A549 (cell line): ENCODE data around the gene TJP3. TPM values are rescaled to one million over a fixed set of nuclear protein-coding genes. Genes with fewer than 3 reads are reported as not detected.

Source experiments
- ATAC-seq, 2 experiments: fragments of 200-7000 bp in 1 of 2; fragments of >200 bp in 1 of 2; cut with Nextera tagmentation in 1 of 2; cut with Tn5 transposase in 1 of 2; 3 replicates each; pipeline versions ENCODE4 v1.8.0 to v1.9.1; 2018 to 2020; ENCODE audit warnings: mild to moderate bottlenecking in 1 of 2, moderate library complexity in 1 of 2
- CTCF ChIA-PET: fragments of 300-600 bp; sonication (Branson Sonifier 250); formaldehyde crosslinking; extraction: SDS; loops from one replicate; lab custom pipeline; 2021; ENCODE audit warnings: antibody characterized with exemption, inconsistent platforms; lab: Yijun Ruan, JAX
- POLR2A ChIA-PET: fragments of 350-600 bp; formaldehyde crosslinking; extraction: SDS; loops from one replicate; lab custom pipeline; 2021; ENCODE audit warnings: antibody characterized with exemption, inconsistent platforms; lab: Yijun Ruan, JAX
- DNase-seq, 2 experiments: peaks; one replicate each; pipeline versions ENCODE4 v3.0.0 to v3.0.0-alpha.2; 2011 to 2016; ENCODE audit warnings: low read depth in 1 of 2, low spot score in 1 of 2
- FAIRE-seq: peaks from 2 replicates; lab custom pipeline; 2011; peaks lifted over from hg19 to GRCh38; lab: Jason Lieb, UNC
- H3K27ac ChIP-seq, 2 experiments: fragments of >200 bp; sonication (Bioruptor Twin); formaldehyde crosslinking; 3 replicates each; pipeline ENCODE4 v1.5.1; 2016 to 2017
- H3K4me1 ChIP-seq: fragments of >200 bp; sonication (Bioruptor Twin); formaldehyde crosslinking; 3 replicates; pipeline ENCODE4 v1.6.1; 2016
- H3K4me2 ChIP-seq: fragments of >200 bp; sonication (Bioruptor Twin); formaldehyde crosslinking; 3 replicates; pipeline ENCODE4 v1.6.1; 2016
- H3K4me3 ChIP-seq: fragments of >200 bp; sonication (Bioruptor Twin); formaldehyde crosslinking; 3 replicates; pipeline ENCODE4 v1.5.1; 2016
- H3K9me3 ChIP-seq: fragments of >200 bp; sonication (Bioruptor Twin); formaldehyde crosslinking; 3 replicates; pipeline ENCODE4 v1.6.1; 2016
- CEBPB ChIP-seq, 2 experiments: fragments of >200 bp in 1 of 2; sonication (Bioruptor Twin) in 1 of 2; formaldehyde crosslinking in 1 of 2; IDR thresholded peaks; 2 replicates each; pipeline ENCODE4 v1.6.1; 2012 to 2016
- HEYL ChIP-seq: fragments of 250-450 bp; sonication (Bioruptor Pico); IDR thresholded peaks from 2 replicates; pipeline ENCODE4 v1.8.0; 2021; ENCODE audit warnings: mild to moderate bottlenecking, moderate library complexity
- JUN ChIP-seq, 2 experiments: fragments of >200 bp; sonication (Bioruptor Twin); formaldehyde crosslinking; IDR thresholded peaks; 2 replicates in 1 of 2; 3 replicates in 1 of 2; pipeline ENCODE4 v1.6.1; 2016 to 2017
- KDM5A ChIP-seq: fragments of 200-600 bp; sonication (generic); IDR thresholded peaks from 2 replicates; pipeline ENCODE4 v1.6.1; 2016; ENCODE audit warnings: antibody characterized with exemption, mild to moderate bottlenecking
- NPAS2 ChIP-seq: fragments of 250-450 bp; sonication (Bioruptor Pico); IDR thresholded peaks from 2 replicates; pipeline ENCODE4 v1.8.0; 2022; ENCODE audit warnings: mild to moderate bottlenecking, moderate library complexity, borderline replicate concordance
- POLR2AphosphoS2 ChIP-seq: conservative IDR thresholded peaks from 2 replicates; pipeline ENCODE4 v1.6.1; 2012; ENCODE audit warnings: low read length, improper control_type of control experiment, inconsistent platforms
- RAD21 ChIP-seq, 2 experiments: fragments of >200 bp in 1 of 2; sonication (Bioruptor Twin) in 1 of 2; formaldehyde crosslinking in 1 of 2; IDR thresholded peaks in 1 of 2; conservative IDR thresholded peaks in 1 of 2; 2 replicates in 1 of 2; 3 replicates in 1 of 2; pipeline ENCODE4 v1.6.1; 2012 to 2018; ENCODE audit warnings: inconsistent platforms in 1 of 2
- ZFP36 ChIP-seq: fragments of 450-650 bp; IDR thresholded peaks from 2 replicates; pipeline ENCODE4 v1.6.1; 2014; ENCODE audit warnings: borderline replicate concordance; ENCODE audit not compliant: partially characterized antibody
- ZNF302 ChIP-seq: fragments of 250-450 bp; sonication (Bioruptor Pico); IDR thresholded peaks from 2 replicates; pipeline ENCODE4 v1.9.0; 2021; ENCODE audit warnings: inconsistent platforms, mild to moderate bottlenecking, moderate library complexity
- ZSCAN20 ChIP-seq: fragments of 250-450 bp; sonication (Bioruptor Pico); IDR thresholded peaks from 2 replicates; pipeline ENCODE4 v1.8.0; 2022; ENCODE audit warnings: mild to moderate bottlenecking, moderate library complexity
- WGBS: methylation state at CpG from one replicate; pipeline ENCODE4 v1.1.6; 2017; ENCODE audit errors: missing lambda C conversion rate; 5-methylcytosine and 5-hydroxymethylcytosine counted together
- polyA plus RNA-seq, 4 experiments: library from polyadenylated mRNA; depleted of rRNA in 3 of 4; stranded (reverse); fragments of >200 nt; fragmentation: RNase III in 1 of 4; extraction: RNeasy Plus Mini Kit Qiagen cat#74134 plus additional on column Dnase treatment in 1 of 4; gene quantifications; 2 replicates in 3 of 4; 3 replicates in 1 of 4; pipeline ENCODE4 v1.2.3, GENCODE V29; 2011 to 2017
- TF ChIP-seq, protein P1 (sequence below): fragments of 450-650 bp; IDR thresholded peaks from 2 replicates; pipeline ENCODE4 v1.6.1; 2014; ENCODE audit warnings: antibody characterized with exemption
- TF ChIP-seq, protein P2 (sequence below): fragments of 250-450 bp; sonication (Bioruptor Pico); IDR thresholded peaks from 2 replicates; pipeline ENCODE4 v1.5.0; 2021; ENCODE audit warnings: mild to moderate bottlenecking, moderate library complexity, borderline replicate concordance
- TF ChIP-seq, protein P3 (sequence below): IDR thresholded peaks from 2 replicates; pipeline ENCODE4 v1.6.1; 2012

Gene TJP3
- polyA plus RNA-seq, 2 of the 4 experiments (the other 2 are of a cell fraction), result 1.5 to 2.3 TPM

DNA sequence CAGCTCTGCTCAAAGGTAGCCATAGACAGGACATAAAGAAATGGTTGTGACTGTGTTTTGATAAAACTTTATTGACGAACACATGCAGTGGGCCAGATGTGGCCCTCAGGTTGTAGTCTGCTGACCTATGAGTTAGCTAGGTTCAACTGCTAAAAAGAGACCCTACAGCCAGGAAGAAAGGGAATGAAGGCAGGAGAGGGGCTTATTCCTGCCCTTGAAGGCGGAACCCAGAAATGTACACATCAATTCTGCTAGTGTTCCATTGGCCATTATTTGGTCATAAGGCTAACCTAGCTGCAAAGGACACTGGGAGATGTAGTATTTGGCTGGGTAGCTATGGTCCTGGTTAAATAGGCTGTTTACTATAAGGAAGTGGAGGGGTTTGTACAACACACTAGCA, 35.3 kb downstream of the TJP3 start:
- ChIA-PET CTCF (no interaction called here), POLR2A (interaction anchor here (1.1 kb wide), 1 partner anchor 19 kb away, joined by 4 read pairs; the partner anchor contains the start of gene MRPL54)
- Histone ChIP-seq H3K4me1 (no peaks in the 10 kb centered on the region), H3K4me2 (no peak overlapping the region), H3K4me3 (no peak overlapping the region), H3K27ac (no peak overlapping the region), H3K9me3 (no peaks in the 10 kb centered on the region)
- 80% methylated on average over 2 of the region's 2 CpGs for WGBS
- ATAC-seq, result peak; percentile 73 to 83
- TF ChIP-seq, protein P1, sequence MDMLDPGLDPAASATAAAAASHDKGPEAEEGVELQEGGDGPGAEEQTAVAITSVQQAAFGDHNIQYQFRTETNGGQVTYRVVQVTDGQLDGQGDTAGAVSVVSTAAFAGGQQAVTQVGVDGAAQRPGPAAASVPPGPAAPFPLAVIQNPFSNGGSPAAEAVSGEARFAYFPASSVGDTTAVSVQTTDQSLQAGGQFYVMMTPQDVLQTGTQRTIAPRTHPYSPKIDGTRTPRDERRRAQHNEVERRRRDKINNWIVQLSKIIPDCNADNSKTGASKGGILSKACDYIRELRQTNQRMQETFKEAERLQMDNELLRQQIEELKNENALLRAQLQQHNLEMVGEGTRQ, result peak; percentile 24
- no peak for TF ChIP-seq KDM5A
- no peak for TF ChIP-seq CEBPB (IDR thresholded peaks at IDR 0.05)
- no peak for TF ChIP-seq ZNF302 (CRISPR knock-in tag)
- no peak for FAIRE-seq
- DNase-seq, result peak in 1 of 2 experiments; percentile 31

DNA sequence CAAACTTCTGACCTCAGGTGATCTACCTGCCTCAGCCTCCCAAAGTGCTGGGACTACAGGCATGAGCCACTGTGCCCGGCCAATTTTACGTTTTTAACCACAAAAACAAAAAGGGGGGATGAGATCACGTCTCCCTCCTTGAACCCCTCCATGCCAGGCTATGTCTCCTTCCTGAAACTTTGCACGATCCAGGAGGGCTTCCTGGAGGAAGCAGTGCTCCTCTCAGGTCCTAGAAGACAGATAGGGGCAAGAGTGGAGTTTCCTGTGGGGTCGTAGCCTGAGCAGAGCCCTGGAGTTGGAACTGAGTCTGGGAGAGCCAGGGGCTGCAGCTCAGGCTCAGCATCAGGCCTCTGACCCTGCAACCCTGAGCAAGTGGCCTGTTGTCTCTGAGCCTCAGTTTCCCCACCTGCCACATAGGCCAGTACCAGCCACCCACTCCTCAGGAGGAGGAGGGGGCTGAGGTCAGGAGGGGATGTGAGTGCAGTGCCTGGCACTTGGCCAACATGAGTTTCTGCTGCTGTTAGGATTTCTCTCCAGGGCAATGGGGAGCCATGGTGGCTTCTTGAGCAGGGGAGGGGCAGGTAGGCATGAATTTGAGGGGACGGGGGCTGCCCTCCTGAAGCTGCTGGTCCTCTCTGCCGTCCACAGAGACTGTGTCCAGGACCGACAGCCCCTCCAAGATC, 37.3 kb downstream of the TJP3 start:
- CTCF ChIA-PET, result no interaction called here
- H3K4me1 ChIP-seq, result no peaks in the 10 kb centered on the region
- H3K9me3 ChIP-seq, result no peaks in the 10 kb centered on the region
- H3K4me3 ChIP-seq, result no peak overlapping the region
- TF ChIP-seq ZFP36, result peak; percentile 72
- no peak for TF ChIP-seq RAD21 (conservative IDR thresholded peaks at IDR 0.05 in 1 of 2, IDR thresholded peaks at IDR 0.05 in 1 of 2)
- no peak for DNase-seq
- POLR2A ChIA-PET, result no interaction called here
- no peak overlapping the region for H3K4me2 ChIP-seq
- no peak for ATAC-seq
- WGBS, result 29% methylated on average over 6 of the region's 8 CpGs
- FAIRE-seq, result no peak
- no peak overlapping the region for H3K27ac ChIP-seq

DNA sequence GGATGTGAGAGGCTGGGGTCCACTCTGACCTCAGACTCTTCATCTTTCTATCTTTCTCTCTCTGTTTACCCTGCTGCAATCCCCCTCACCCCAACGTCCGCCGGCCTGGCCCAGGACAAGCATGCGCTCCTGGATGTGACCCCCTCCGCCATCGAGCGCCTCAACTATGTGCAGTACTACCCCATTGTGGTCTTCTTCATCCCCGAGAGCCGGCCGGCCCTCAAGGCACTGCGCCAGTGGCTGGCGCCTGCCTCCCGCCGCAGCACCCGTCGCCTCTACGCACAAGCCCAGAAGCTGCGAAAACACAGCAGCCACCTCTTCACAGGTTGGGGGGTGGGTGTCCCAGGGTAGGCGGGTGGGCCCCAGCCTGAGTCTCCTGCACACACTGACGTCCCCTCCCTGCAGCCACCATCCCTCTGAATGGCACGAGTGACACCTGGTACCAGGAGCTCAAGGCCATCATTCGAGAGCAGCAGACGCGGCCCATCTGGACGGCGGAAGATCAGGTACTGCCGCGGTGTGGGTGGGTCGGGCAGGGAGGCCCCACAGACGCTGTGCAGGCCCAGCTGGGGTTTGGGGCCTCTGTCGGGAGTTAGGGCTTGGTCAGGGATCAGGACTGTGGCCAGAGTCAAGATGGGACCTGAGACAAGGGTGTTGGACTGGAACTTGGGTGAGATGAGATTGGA, 38.3 kb downstream of the TJP3 start:
- DNase-seq, result no peak
- peak in 1 of 2 experiments; percentile 36; a peak in 1 of 6 replicates for ATAC-seq
- Histone ChIP-seq H3K4me1 (no peaks in the 10 kb centered on the region), H3K4me2 (no peak overlapping the region), H3K4me3 (no peak overlapping the region), H3K9me3 (no peaks in the 10 kb centered on the region), H3K27ac (no peak overlapping the region)
- WGBS, result 76% methylated on average over 13 of the region's 31 CpGs
- POLR2A ChIA-PET, result no interaction called here
- no peak for FAIRE-seq
- TF ChIP-seq JUN (IDR thresholded peaks at IDR 0.05), result no peak
- no peak for TF ChIP-seq ZSCAN20 (CRISPR knock-in tag)
- TF ChIP-seq, protein P2, sequence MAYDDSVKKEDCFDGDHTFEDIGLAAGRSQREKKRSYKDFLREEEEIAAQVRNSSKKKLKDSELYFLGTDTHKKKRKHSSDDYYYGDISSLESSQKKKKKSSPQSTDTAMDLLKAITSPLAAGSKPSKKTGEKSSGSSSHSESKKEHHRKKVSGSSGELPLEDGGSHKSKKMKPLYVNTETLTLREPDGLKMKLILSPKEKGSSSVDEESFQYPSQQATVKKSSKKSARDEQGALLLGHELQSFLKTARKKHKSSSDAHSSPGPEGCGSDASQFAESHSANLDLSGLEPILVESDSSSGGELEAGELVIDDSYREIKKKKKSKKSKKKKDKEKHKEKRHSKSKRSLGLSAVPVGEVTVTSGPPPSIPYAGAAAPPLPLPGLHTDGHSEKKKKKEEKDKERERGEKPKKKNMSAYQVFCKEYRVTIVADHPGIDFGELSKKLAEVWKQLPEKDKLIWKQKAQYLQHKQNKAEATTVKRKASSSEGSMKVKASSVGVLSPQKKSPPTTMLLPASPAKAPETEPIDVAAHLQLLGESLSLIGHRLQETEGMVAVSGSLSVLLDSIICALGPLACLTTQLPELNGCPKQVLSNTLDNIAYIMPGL (CRISPR knock-in tag), result no peak
- no peak for TF ChIP-seq HEYL (CRISPR knock-in tag)
- TF ChIP-seq POLR2AphosphoS2, result no peak
- CTCF ChIA-PET, result interaction anchor here (1.0 to 2.4 kb wide), 3 partner anchors 15 to 75 kb away, joined by 3 to 9 read pairs (median 3); partner anchors contain the start of gene APBA3

DNA sequence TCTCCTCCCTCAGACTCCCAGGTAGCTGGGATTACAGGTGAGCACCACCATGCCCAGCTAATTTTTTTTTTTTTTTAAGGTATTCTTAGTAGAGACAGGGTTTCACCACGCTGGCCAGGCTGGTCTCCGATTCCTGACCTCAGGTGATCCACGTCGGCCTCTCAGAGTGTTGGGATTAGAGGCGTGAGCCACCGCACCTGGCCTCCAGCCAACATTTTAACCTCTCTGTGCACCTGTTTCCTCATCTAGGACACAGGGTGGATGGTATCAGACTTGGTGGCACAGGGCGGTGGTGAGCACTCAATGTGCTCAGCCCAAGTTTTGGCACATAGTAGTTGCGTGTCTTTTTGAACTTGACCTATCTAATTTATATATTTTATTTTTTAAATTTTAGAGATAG, 40.8 kb downstream of the TJP3 start:
- ATAC-seq (no peak), DNase-seq (no peak), FAIRE-seq (no peak)
- H3K4me1 ChIP-seq, result no peaks in the 10 kb centered on the region
- WGBS, result 89% methylated on average over 8 of the region's 8 CpGs
- H3K9me3 ChIP-seq, result no peaks in the 10 kb centered on the region
- POLR2A ChIA-PET, result no interaction called here
- CTCF ChIA-PET, result interaction anchor here (1.3 kb wide), 1 partner anchor 12 kb away, joined by 7 read pairs; the partner anchor contains the start of gene APBA3
- H3K4me3 ChIP-seq, result no peak overlapping the region
- no peak overlapping the region for H3K4me2 ChIP-seq
- TF ChIP-seq, protein P3, sequence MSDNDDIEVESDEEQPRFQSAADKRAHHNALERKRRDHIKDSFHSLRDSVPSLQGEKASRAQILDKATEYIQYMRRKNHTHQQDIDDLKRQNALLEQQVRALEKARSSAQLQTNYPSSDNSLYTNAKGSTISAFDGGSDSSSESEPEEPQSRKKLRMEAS, result no peak
- no peak for TF ChIP-seq NPAS2 (CRISPR knock-in tag)
- H3K27ac ChIP-seq, result no peak overlapping the region
